ENCODE results near the gene NCF2. TPM values are rescaled to one million over a fixed set of nuclear protein-coding genes. Genes with fewer than 3 reads are reported as not detected.

NCF2 gene
- total RNA-seq, 1 experiment from 2014 or later, result 31.3 TPM

- ATAC-seq (no peak), DNase-seq (peak; percentile 7)
- CTCF ChIA-PET, result no interaction called here
- H3K4me2 ChIP-seq (ENCODE audit: low read length), result peak overlapping the region; percentile 99
- no peaks in the 10 kb centered on the region for H3K9me3 ChIP-seq (ENCODE audit: low read length)
- H3K4me1 ChIP-seq (ENCODE audit: insufficient read depth, low read length), result peaks cover 32% of the 10 kb centered on the region
- peak overlapping the region; percentile 73; the same call in 1 of the 2 replicates for H2AFZ ChIP-seq (ENCODE audit: low read length)
- peaks cover 16% of the 10 kb centered on the region; the same call in 1 of the 2 replicates for H3K36me3 ChIP-seq (ENCODE audit: low read depth, low read length)
- peaks cover 49% of the 10 kb centered on the region for H3K79me2 ChIP-seq (ENCODE audit: low read length)
- H3K4me3 ChIP-seq (ENCODE audit: low read length), result peak overlapping the region; percentile 93
- no peaks in the 10 kb centered on the region for H3K27me3 ChIP-seq (ENCODE audit: low read length)
- H4K20me1 ChIP-seq (ENCODE audit: low read length), result peaks cover 8% of the 10 kb centered on the region
- H3K27ac ChIP-seq (ENCODE audit: low read length), result peak overlapping the region; percentile 71
- POLR2A ChIA-PET (ENCODE audit: unreplicated experiment), result no interaction called here
- H3F3A ChIP-seq (ENCODE audit: low read length, unreplicated experiment), result no peaks in the 10 kb centered on the region
- H3K9me2 ChIP-seq (replicated peaks; ENCODE audit: low read length), result no peaks in the 10 kb centered on the region
- TF ChIP-seq EZH2 (IDR thresholded peaks at IDR 0.05; ENCODE audit: low read length, unreplicated experiment) (no peak), EZH2phosphoT487 (IDR thresholded peaks at IDR 0.05; ENCODE audit: borderline replicate concordance, low read length) (no peak), CTCF (conservative IDR thresholded peaks at IDR 0.05; ENCODE audit: low read depth, low read length) (no peak)
- intact Hi-C loops (cut with micrococcal nuclease), result no loop called here
- H3K9ac ChIP-seq (ENCODE audit: low read length), result peak overlapping the region; percentile 90
- no TSS peak for BruUV-seq (replicated peaks)
Observed at GRCh38 chr1:183634429-183635065, 44.3 kb upstream of the NCF2 start.

GRCh38 chr1:183633676-183634343, 43.6 kb upstream of the NCF2 start:
- Histone ChIP-seq H3K79me2 (ENCODE audit: low read length) (peaks cover 57% of the 10 kb centered on the region), H3K27me3 (ENCODE audit: low read length) (no peaks in the 10 kb centered on the region), H3K9ac (ENCODE audit: low read length) (peak overlapping the region; percentile 90; the same call in 1 of the 2 replicates), H4K20me1 (ENCODE audit: low read length) (peaks cover 8% of the 10 kb centered on the region), H3K9me3 (ENCODE audit: low read length) (no peaks in the 10 kb centered on the region), H3K4me3 (ENCODE audit: low read length) (peak overlapping the region; percentile 93), H2AFZ (ENCODE audit: low read length) (no peak overlapping the region), H3F3A (ENCODE audit: low read length, unreplicated experiment) (no peaks in the 10 kb centered on the region), H3K27ac (ENCODE audit: low read length) (peak overlapping the region; percentile 71; the same call in 1 of the 2 replicates), H3K9me2 (replicated peaks; ENCODE audit: low read length) (no peaks in the 10 kb centered on the region), H3K4me2 (ENCODE audit: low read length) (peak overlapping the region; percentile 99), H3K4me1 (ENCODE audit: insufficient read depth, low read length) (peaks cover 32% of the 10 kb centered on the region), H3K36me3 (ENCODE audit: low read depth, low read length) (peaks cover 23% of the 10 kb centered on the region)
- intact Hi-C loops (cut with micrococcal nuclease), result no loop called here
- POLR2A ChIA-PET (ENCODE audit: unreplicated experiment), result no interaction called here
- CTCF ChIA-PET, result no interaction called here
- peak; percentile 38 for ATAC-seq
- DNase-seq, result peak; percentile 74
- TF ChIP-seq EZH2 (IDR thresholded peaks at IDR 0.05; ENCODE audit: low read length, unreplicated experiment) (no peak), CTCF (conservative IDR thresholded peaks at IDR 0.05; ENCODE audit: low read depth, low read length) (peak; percentile 64)
- BruUV-seq (replicated peaks), result TSS peak; percentile 81

GRCh38 chr1:183632964-183633363, 42.7 kb upstream of the NCF2 start:
- Histone ChIP-seq H2AFZ (ENCODE audit: low read length) (no peak overlapping the region), H3K9me3 (ENCODE audit: low read length) (no peaks in the 10 kb centered on the region), H3K4me2 (ENCODE audit: low read length) (peak overlapping the region; percentile 99), H3K9me2 (replicated peaks; ENCODE audit: low read length) (no peaks in the 10 kb centered on the region), H3K36me3 (ENCODE audit: low read depth, low read length) (peaks cover 26% of the 10 kb centered on the region), H3F3A (ENCODE audit: low read length, unreplicated experiment) (no peaks in the 10 kb centered on the region), H3K4me1 (ENCODE audit: insufficient read depth, low read length) (peaks cover 38% of the 10 kb centered on the region), H3K4me3 (ENCODE audit: low read length) (peak overlapping the region; percentile 93), H3K27ac (ENCODE audit: low read length) (no peak overlapping the region), H3K79me2 (ENCODE audit: low read length) (peaks cover 60% of the 10 kb centered on the region), H4K20me1 (ENCODE audit: low read length) (peaks cover 8% of the 10 kb centered on the region), H3K27me3 (ENCODE audit: low read length) (no peaks in the 10 kb centered on the region), H3K9ac (ENCODE audit: low read length) (peak overlapping the region; percentile 31)
- TF ChIP-seq CTCF (conservative IDR thresholded peaks at IDR 0.05; ENCODE audit: low read depth, low read length) (no peak), EZH2phosphoT487 (IDR thresholded peaks at IDR 0.05; ENCODE audit: borderline replicate concordance, low read length) (no peak), EZH2 (IDR thresholded peaks at IDR 0.05; ENCODE audit: low read length, unreplicated experiment) (no peak)
- ATAC-seq (no peak), DNase-seq (no peak)
- ChIA-PET CTCF (no interaction called here), POLR2A (ENCODE audit: unreplicated experiment) (no interaction called here)
- intact Hi-C loops (cut with micrococcal nuclease), result no loop called here
- BruUV-seq (replicated peaks), result no TSS peak

Measured in PC-3 (cell line).